HCT116 (cell line): Measurements from ENCODE around the gene CLEC19A. TPM values are rescaled to one million over a fixed set of nuclear protein-coding genes. Genes with fewer than 3 reads are reported as not detected.

Experiments used
- ATAC-seq: fragments of 200-7000 bp; cut with Tn5 transposase; 2 replicates; pipeline ENCODE4 v1.9.1; 2020; ENCODE audit warnings: mild to moderate bottlenecking, moderate library complexity
- BruUV-seq: library from RNA; stranded (reverse); fragments of 400-500 nt; replicated peaks from 2 replicates; lab custom pipeline; 2021; lab: Mats Ljungman, UMichigan
- CTCF ChIA-PET: fragments of 300-600 bp; sonication (Branson Sonifier 250); formaldehyde crosslinking; loops from one replicate; lab custom pipeline; 2021; ENCODE audit warnings: antibody characterized with exemption; lab: Charles Lee
- POLR2A ChIA-PET: fragments of 300-600, 350-600 bp; sonication (Branson Sonifier 250); formaldehyde crosslinking; loops from one replicate; lab custom pipeline; 2021; ENCODE audit warnings: antibody characterized with exemption; lab: Charles Lee
- RAD21 ChIA-PET, 2 experiments: fragments of 300-600 bp; sonication (Branson Sonifier 250); formaldehyde crosslinking; loops; one replicate each; lab custom pipeline; 2023; ENCODE audit warnings: low total read pairs in 2 of 2; ENCODE audit not compliant: uncharacterized antibody in 2 of 2, unreplicated experiment in 2 of 2, low non-redundant PET in 1 of 2; lab: Charles Lee
- DNase-seq: peaks from one replicate; pipeline ENCODE4 v3.0.0-alpha.2; 2010; ENCODE audit warnings: low read depth, low spot score
- H2AFZ ChIP-seq: fragments of 200-600 bp; shearing (Covaris generic), sonication (generic); 2 replicates; pipeline ENCODE4 v1.6.1; 2017; ENCODE audit warnings: low read depth, mixed run types, mixed read lengths, antibody characterized with exemption, low read length; ENCODE audit not compliant: poor library complexity, severe bottlenecking
- H3K27ac ChIP-seq: 2 replicates; pipeline ENCODE4 v1.5.1; 2012; ENCODE audit warnings: low read depth, low read length
- H3K27me3 ChIP-seq: fragments of 200-600 bp; sonication (generic); 2 replicates; pipeline ENCODE4 v1.6.1; 2016; ENCODE audit warnings: mixed run types, low read length, mixed read lengths; ENCODE audit not compliant: insufficient read depth
- H3K36me3 ChIP-seq, 2 experiments: fragments of 200-500 bp in 1 of 2; fragments of 200-600 bp in 1 of 2; sonication (Bioruptor generic) in 1 of 2; sonication (generic) in 1 of 2; 2 replicates each; pipeline versions ENCODE4 v1.5.1 to v1.6.1; 2014 to 2016; ENCODE audit warnings: low read length in 2 of 2, inconsistent platforms in 1 of 2, mixed read lengths in 1 of 2, mixed run types in 1 of 2; ENCODE audit not compliant: insufficient read depth in 2 of 2, control insufficient read depth in 1 of 2
- H3K4me1 ChIP-seq, 2 experiments: fragments of 200-600 bp in 1 of 2; sonication (generic) in 1 of 2; 2 replicates each; pipeline versions ENCODE4 v1.5.1 to v1.6.1; 2012 to 2017; ENCODE audit warnings: low read length in 2 of 2, inconsistent platforms in 1 of 2, mild to moderate bottlenecking in 1 of 2, mixed read lengths in 1 of 2, mixed run types in 1 of 2, moderate library complexity in 1 of 2; ENCODE audit not compliant: insufficient read depth in 2 of 2, control insufficient read depth in 1 of 2
- H3K4me2 ChIP-seq: fragments of 200-600 bp; sonication (generic); 2 replicates; pipeline ENCODE4 v1.6.1; 2017; ENCODE audit warnings: mixed run types, low read length, mixed read lengths
- H3K4me3 ChIP-seq, 2 experiments: fragments of 200-600 bp in 1 of 2; sonication (generic) in 1 of 2; replicated peaks in 1 of 2; 2 replicates each; pipeline ENCODE4 v1.5.1; 2011 to 2016; ENCODE audit warnings: low read length in 2 of 2, control low read depth in 1 of 2, low read depth in 1 of 2, mild to moderate bottlenecking in 1 of 2, mixed read lengths in 1 of 2, mixed run types in 1 of 2
- H3K79me2 ChIP-seq: fragments of 200-600 bp; sonication (generic); 2 replicates; pipeline ENCODE4 v1.6.1; 2017; ENCODE audit warnings: mild to moderate bottlenecking, mixed run types, low read length, moderate library complexity, mixed read lengths; ENCODE audit not compliant: insufficient read depth
- H3K9ac ChIP-seq: fragments of 200-600 bp; sonication (generic); 2 replicates; pipeline ENCODE4 v1.6.1; 2016; ENCODE audit warnings: low read length, mixed read lengths
- H3K9me2 ChIP-seq: fragments of 200-600 bp; sonication (generic), shearing (Covaris generic); 2 replicates; pipeline ENCODE4 v1.6.1; 2017; ENCODE audit warnings: mixed run types, mild to moderate bottlenecking, moderate library complexity; ENCODE audit not compliant: insufficient read depth
- H3K9me3 ChIP-seq, 2 experiments: fragments of 200-500 bp in 1 of 2; fragments of 200-600 bp in 1 of 2; sonication (Bioruptor generic) in 1 of 2; sonication (generic) in 1 of 2; 2 replicates each; pipeline ENCODE4 v1.6.1; 2014 to 2017; ENCODE audit warnings: low read length in 2 of 2, mixed read lengths in 2 of 2, inconsistent platforms in 1 of 2, low read depth in 1 of 2, mild to moderate bottlenecking in 1 of 2, mixed run types in 1 of 2, moderate library complexity in 1 of 2; ENCODE audit not compliant: control insufficient read depth in 1 of 2, insufficient read depth in 1 of 2
- H4K20me1 ChIP-seq: fragments of 200-600 bp; sonication (generic), shearing (Covaris generic); 2 replicates; pipeline ENCODE4 v1.6.1; 2017; ENCODE audit warnings: mixed run types, mild to moderate bottlenecking, moderate library complexity; ENCODE audit not compliant: insufficient read depth
- ATF3 ChIP-seq: IDR thresholded peaks from 2 replicates; pipeline ENCODE4 v1.6.1; 2012
- CBX3 ChIP-seq: IDR thresholded peaks from 2 replicates; pipeline ENCODE4 v1.6.1; 2012; ENCODE audit warnings: low read depth
- CEBPB ChIP-seq: IDR thresholded peaks from 2 replicates; pipeline ENCODE4 v1.6.1; 2012; ENCODE audit warnings: low read depth
- EGR1 ChIP-seq: IDR thresholded peaks from 2 replicates; pipeline ENCODE4 v1.6.1; 2012; ENCODE audit warnings: low read depth
- ELF1 ChIP-seq: IDR thresholded peaks from 2 replicates; pipeline ENCODE4 v1.6.1; 2012; ENCODE audit warnings: low read depth, borderline replicate concordance
- EZH2 ChIP-seq: fragments of 200-600 bp; sonication (generic); IDR thresholded peaks from 2 replicates; pipeline ENCODE4 v1.6.1; 2017; ENCODE audit warnings: antibody characterized with exemption, mixed run types
- EZH2phosphoT487 ChIP-seq: fragments of 200-600 bp; IDR thresholded peaks from 2 replicates; pipeline ENCODE4 v1.6.1; 2018; ENCODE audit warnings: antibody characterized with exemption, borderline replicate concordance
- FOSL1 ChIP-seq: IDR thresholded peaks from 2 replicates; pipeline ENCODE4 v1.6.1; 2012; ENCODE audit warnings: low read depth
- MAX ChIP-seq: IDR thresholded peaks from 2 replicates; pipeline ENCODE4 v1.6.1; 2012
- POLR2A ChIP-seq: IDR thresholded peaks from 2 replicates; pipeline ENCODE4 v1.7.0; 2011; ENCODE audit warnings: borderline replicate concordance; ENCODE audit not compliant: insufficient read depth, insufficient read length; ENCODE audit errors: extremely low read depth
- POLR2AphosphoS5 ChIP-seq: IDR thresholded peaks from 2 replicates; pipeline ENCODE4 v1.6.1; 2011; ENCODE audit warnings: mild to moderate bottlenecking, low read depth, low read length, moderate library complexity
- RAD21 ChIP-seq: IDR thresholded peaks from 2 replicates; pipeline ENCODE4 v1.6.1; 2012; ENCODE audit warnings: low read depth, mild to moderate bottlenecking
- REST ChIP-seq: IDR thresholded peaks from 2 replicates; pipeline ENCODE4 v1.6.1; 2012; ENCODE audit warnings: low read depth
- SP1 ChIP-seq: IDR thresholded peaks from 2 replicates; pipeline ENCODE4 v1.6.1; 2012; ENCODE audit warnings: low read depth
- SRF ChIP-seq: IDR thresholded peaks from 2 replicates; pipeline ENCODE4 v1.6.1; 2012; ENCODE audit warnings: low read depth
- TCF7L2 ChIP-seq: IDR thresholded peaks from 2 replicates; pipeline ENCODE4 v1.7.0; 2011; ENCODE audit warnings: borderline replicate concordance, inconsistent platforms; ENCODE audit not compliant: insufficient read depth, insufficient read length; ENCODE audit errors: extremely low read depth
- YY1 ChIP-seq: IDR thresholded peaks from 2 replicates; pipeline ENCODE4 v1.6.1; 2011; ENCODE audit warnings: low read length, low read depth, moderate library complexity, mild to moderate bottlenecking; ENCODE audit not compliant: insufficient replicate concordance; ENCODE audit errors: extremely low read depth
- ZFX ChIP-seq: fragments of 450-650 bp; IDR thresholded peaks from 2 replicates; pipeline ENCODE4 v1.6.1; 2017
- ZNF274 ChIP-seq: fragments of 200-500 bp; sonication (Bioruptor generic); IDR thresholded peaks from 2 replicates; pipeline ENCODE4 v1.6.1; 2014; ENCODE audit warnings: mild to moderate bottlenecking, low read depth, low read length, inconsistent platforms
- intact Hi-C: fragments of 100-400 bp; cut with micrococcal nuclease; formaldehyde crosslinking; loops from 2 replicates; pipeline ENCODE4 v1.10.0; 2022
- total RNA-seq: library from RNA; stranded (reverse); gene quantifications from one replicate; pipeline ENCODE4 v1.2.1, GENCODE V29; 2021; ENCODE audit not compliant: unreplicated experiment

Gene CLEC19A
- total RNA-seq, 1 experiment from 2014 or later: not detected

GRCh38 chr16:19330841-19331397 is 45.4 kb downstream of the CLEC19A start (continued):
- no peak for TF ChIP-seq ATF3
- no peak for TF ChIP-seq ELF1
- peak; percentile 51 for TF ChIP-seq SP1

GRCh38 chr16:19331794-19332193 is 46.3 kb downstream of the CLEC19A start:
- H3K9me3 ChIP-seq: no peaks in the 10 kb centered on the region
- BruUV-seq: no TSS peak
- H3K4me3 ChIP-seq: no peak overlapping the region
- no peak overlapping the region for H3K4me2 ChIP-seq
- no peak for TF ChIP-seq EGR1
- no peak for TF ChIP-seq TCF7L2
- TF ChIP-seq CBX3: no peak
- no peak for TF ChIP-seq FOSL1
- TF ChIP-seq SRF: no peak
- TF ChIP-seq YY1: no peak
- no peak for TF ChIP-seq POLR2A
- no peak for TF ChIP-seq REST
- no peak for TF ChIP-seq ATF3
- no peak for TF ChIP-seq EZH2phosphoT487
- no peak for TF ChIP-seq EZH2
- no peak for TF ChIP-seq ZFX
- no peak for TF ChIP-seq ZNF274
- TF ChIP-seq ELF1: no peak
- TF ChIP-seq MAX: no peak
- no peak for TF ChIP-seq POLR2AphosphoS5
- TF ChIP-seq RAD21: no peak
- TF ChIP-seq CEBPB: no peak
- TF ChIP-seq, all 23 proteins: peak for 0
- RAD21 ChIA-PET: no interaction called here
- intact Hi-C loops: no loop called here
- no peaks in the 10 kb centered on the region for H3K36me3 ChIP-seq
- CTCF ChIA-PET: interaction anchor here (0.6 kb wide), 1 partner anchor 43 kb away, joined by 4 read pairs; no protein-coding TSS in a partner anchor
- H3K27me3 ChIP-seq: no peaks in the 10 kb centered on the region
- no peak overlapping the region for H3K9ac ChIP-seq
- DNase-seq (no peak), ATAC-seq (no peak)
- no peaks in the 10 kb centered on the region for H3K9me2 ChIP-seq
- POLR2A ChIA-PET: no interaction called here
- no peaks in the 10 kb centered on the region for H3K79me2 ChIP-seq
- H3K4me1 ChIP-seq: peaks cover 20 to 27% of the 10 kb centered on the region in 2 experiments
- peak overlapping the region; percentile 94 for H2AFZ ChIP-seq
- no peak overlapping the region for H3K27ac ChIP-seq
- H4K20me1 ChIP-seq: no peaks in the 10 kb centered on the region
